Stomach (tissue), 4 donors: ENCODE measurements around the gene APOL1.

Experiments
- POLR2A ChIP-seq, 4 donors: fragments of 450-650 bp; IDR thresholded peaks; one replicate each; pipeline ENCODE4 v1.6.1; 2016; ENCODE audit warnings: antibody characterized with exemption in 4 of 4, control low read depth in 2 of 4, mild to moderate bottlenecking in 1 of 4, moderate library complexity in 1 of 4
- TF ChIP-seq, protein P1 (sequence below), 7 experiments: fragments of 450-650 bp in 4 of 7; fragments of 200-600 bp in 3 of 7; sonication (generic) in 3 of 7; IDR thresholded peaks; one replicate each; pipeline ENCODE4 v1.5.1; 2016 to 2019; ENCODE audit warnings: antibody characterized with exemption in 7 of 7, control low read depth in 2 of 7, mild to moderate bottlenecking in 1 of 7

DNA sequence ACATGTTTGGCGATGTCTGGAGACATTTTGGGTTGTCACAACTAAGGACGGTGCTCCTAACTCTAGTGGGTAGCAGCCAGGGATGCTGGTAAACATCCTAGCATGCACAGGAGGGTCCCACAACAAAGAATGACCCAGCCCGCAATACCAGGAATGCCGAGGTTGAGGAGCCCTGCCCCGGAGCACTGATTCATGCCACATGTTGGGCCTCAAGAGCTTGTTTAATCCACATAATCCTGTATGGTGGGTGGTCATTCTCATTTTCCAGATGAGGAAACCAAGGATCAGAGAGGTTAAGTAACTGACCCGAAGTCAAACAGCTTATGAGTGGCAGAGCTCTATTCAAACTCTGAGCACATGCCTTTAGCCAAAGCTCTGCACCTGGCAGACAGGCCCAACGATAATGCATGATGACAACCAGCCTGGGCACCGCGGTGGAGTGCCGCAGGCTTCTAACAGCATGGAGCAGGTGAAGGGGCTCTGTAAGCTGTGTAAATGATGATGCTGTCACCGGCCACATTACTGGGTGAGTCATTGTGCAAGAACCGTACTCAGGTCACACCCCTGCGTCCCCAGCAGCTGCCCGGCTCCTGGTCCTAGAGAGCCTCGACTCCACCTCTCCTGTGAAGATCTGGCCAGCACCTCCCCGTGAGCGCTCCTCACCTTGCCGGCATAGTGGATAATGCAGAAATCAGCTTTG lies 58.6 kb downstream of the APOL1 start:
- TF ChIP-seq POLR2A (IDR thresholded peaks at IDR 0.05): no peak
- TF ChIP-seq, protein P1, sequence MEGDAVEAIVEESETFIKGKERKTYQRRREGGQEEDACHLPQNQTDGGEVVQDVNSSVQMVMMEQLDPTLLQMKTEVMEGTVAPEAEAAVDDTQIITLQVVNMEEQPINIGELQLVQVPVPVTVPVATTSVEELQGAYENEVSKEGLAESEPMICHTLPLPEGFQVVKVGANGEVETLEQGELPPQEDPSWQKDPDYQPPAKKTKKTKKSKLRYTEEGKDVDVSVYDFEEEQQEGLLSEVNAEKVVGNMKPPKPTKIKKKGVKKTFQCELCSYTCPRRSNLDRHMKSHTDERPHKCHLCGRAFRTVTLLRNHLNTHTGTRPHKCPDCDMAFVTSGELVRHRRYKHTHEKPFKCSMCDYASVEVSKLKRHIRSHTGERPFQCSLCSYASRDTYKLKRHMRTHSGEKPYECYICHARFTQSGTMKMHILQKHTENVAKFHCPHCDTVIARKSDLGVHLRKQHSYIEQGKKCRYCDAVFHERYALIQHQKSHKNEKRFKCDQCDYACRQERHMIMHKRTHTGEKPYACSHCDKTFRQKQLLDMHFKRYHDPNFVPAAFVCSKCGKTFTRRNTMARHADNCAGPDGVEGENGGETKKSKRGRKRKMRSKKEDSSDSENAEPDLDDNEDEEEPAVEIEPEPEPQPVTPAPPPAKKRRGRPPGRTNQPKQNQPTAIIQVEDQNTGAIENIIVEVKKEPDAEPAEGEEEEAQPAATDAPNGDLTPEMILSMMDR (IDR thresholded peaks at IDR 0.05): no peak
